Bone marrow (tissue), 2 donors: Measurements from ENCODE around the gene KIRREL2.
"Not testable (repeated sequence)": the region's sequence is repeated elsewhere in the genome, so short reads cannot be mapped to it uniquely, and the experiment has no call there.

Source experiments
- DNase-seq, 2 donors: peaks; one replicate each; lab custom pipeline; 2025; lab: John Stamatoyannopoulos, UW

KIRREL2 gene

GRCh38 chr19:35897706-35898451 lies 41.2 kb downstream of the KIRREL2 start:
- DNase-seq: no peak

GRCh38 chr19:35898499-35898809 lies 41.7 kb downstream of the KIRREL2 start:
- DNase-seq: no peak

GRCh38 chr19:35899547-35900214 lies 43.0 kb downstream of the KIRREL2 start:
- DNase-seq: peak; percentile 37 to 62

- DNase-seq: no peak
Observed at GRCh38 chr19:35901055-35901644, 44.4 kb downstream of the KIRREL2 start.

- DNase-seq: peak; percentile 35 to 80
Observed at GRCh38 chr19:35901854-35902661, 45.3 kb downstream of the KIRREL2 start, which contains the start of gene HCST. Gene HCST, plus strand, starts transcription at chr19:35902529. Its CDS starts 65 bp downstream, at chr19:35902594.

GRCh38 chr19:35902870-35903475 lies 46.3 kb downstream of the KIRREL2 start:
- DNase-seq: no peak

GRCh38 chr19:35903550-35904179 lies 47.0 kb downstream of the KIRREL2 start:
- DNase-seq: peak; percentile 59 to 92

GRCh38 chr19:35904311-35905068 lies 47.8 kb downstream of the KIRREL2 start:
- peak in 1 of 2 donors; percentile 72 for DNase-seq

- DNase-seq: no peak
Observed at GRCh38 chr19:35905178-35905727, 48.5 kb downstream of the KIRREL2 start.

- DNase-seq: no peak
Observed at GRCh38 chr19:35907377-35907745, 50.6 kb downstream of the KIRREL2 start.

GRCh38 chr19:35908010-35908441 lies 51.3 kb downstream of the KIRREL2 start, which contains the start of gene TYROBP:
Gene TYROBP, minus strand, starts transcription at chr19:35908295. Its CDS starts 67 bp downstream, at chr19:35908228.
- DNase-seq: peak in 1 of 2 donors; percentile 21

GRCh38 chr19:35908973-35909683 lies 52.4 kb downstream of the KIRREL2 start:
- DNase-seq: peak; percentile 73 to 99

- no peak for DNase-seq
Observed at GRCh38 chr19:35909684-35910035, 52.9 kb downstream of the KIRREL2 start.

GRCh38 chr19:35910355-35910754 lies 53.6 kb downstream of the KIRREL2 start:
- not testable (repeated sequence) for DNase-seq

- no peak for DNase-seq
Observed at GRCh38 chr19:35911173-35911572, 54.5 kb downstream of the KIRREL2 start.

GRCh38 chr19:35911790-35912189 lies 55.1 kb downstream of the KIRREL2 start:
- no peak for DNase-seq

- peak in 1 of 2 donors; percentile 43 for DNase-seq
Observed at GRCh38 chr19:35913589-35913988, 56.9 kb downstream of the KIRREL2 start.

- DNase-seq: no peak
Observed at GRCh38 chr19:35915443-35915842, 58.7 kb downstream of the KIRREL2 start.
